ENCODE measurements around the gene GUCD1.
A peak's percentile ranks its signal among the peaks of the same experiment; 100 is the strongest.
"Not testable (repeated sequence)": the region's sequence is repeated elsewhere in the genome, so short reads cannot be mapped to it uniquely, and the experiment has no call there.

Gene GUCD1

GRCh38 chr22:24554313-24555164 is at the start of gene GUCD1:
Gene GUCD1 (minus strand): TSS chr22:24555138. CDS start chr22:24554991, 147 bp downstream.
- H4K20me1 ChIP-seq = peaks cover 88% of the 10 kb centered on the region
- H3K27ac ChIP-seq = peak within 1 kb of the TSS; percentile 98
- H3K9ac ChIP-seq = peak within 1 kb of the TSS; percentile 97
- no peaks in the 10 kb centered on the region for H3K27me3 ChIP-seq
- no peaks in the 10 kb centered on the region for H3K9me3 ChIP-seq
- peak within 1 kb of the TSS; percentile 90 for H3K4me3 ChIP-seq
- peaks cover 52% of the 10 kb centered on the region for H3K36me3 ChIP-seq
- peaks cover 70% of the 10 kb centered on the region for H3K4me1 ChIP-seq
- TF ChIP-seq Cebpa-rat (IDR thresholded peaks at IDR 0.05) = no peak
- H3K4me2 ChIP-seq = peak within 1 kb of the TSS; percentile 100

GRCh38 chr22:24603770-24604629 is 49.1 kb upstream of the GUCD1 start:
- not testable (repeated sequence) for H3K9me3 ChIP-seq, H3K27ac ChIP-seq, H4K20me1 ChIP-seq, H3K9ac ChIP-seq, H3K27me3 ChIP-seq, H3K4me3 ChIP-seq, H3K36me3 ChIP-seq
- Histone ChIP-seq H3K4me1 (peaks cover 47% of the 10 kb centered on the region), H3K4me2 (peak overlapping the region; percentile 60)

GRCh38 chr22:24602847-24603769 is 48.2 kb upstream of the GUCD1 start, which contains the start of gene GGT1:
Gene GGT1 (plus strand): TSS chr22:24603193. CDS start chr22:24611082, 7,889 bp downstream.
- not testable (repeated sequence) for H3K9me3 ChIP-seq, H4K20me1 ChIP-seq, H3K36me3 ChIP-seq, H3K9ac ChIP-seq, H3K27me3 ChIP-seq, H3K4me3 ChIP-seq
- peaks cover 56% of the 10 kb centered on the region for H3K4me1 ChIP-seq
- peak within 1 kb of the TSS; percentile 53; the same call in 1 of the 2 replicates for H3K27ac ChIP-seq
- H3K4me2 ChIP-seq = peak within 1 kb of the TSS; percentile 60

- Histone ChIP-seq H3K4me1 (peaks cover 52% of the 10 kb centered on the region), H3K27ac (peak overlapping the region; percentile 53; the same call in 1 of the 2 replicates)
- H3K36me3 ChIP-seq, H4K20me1 ChIP-seq, H3K9me3 ChIP-seq, H3K27me3 ChIP-seq, H3K4me3 ChIP-seq, H3K9ac ChIP-seq, H3K4me2 ChIP-seq: not testable (repeated sequence)
Measured at GRCh38 chr22:24602105-24602749, 47.3 kb upstream of the GUCD1 start.

GRCh38 chr22:24601217-24602104 is 46.5 kb upstream of the GUCD1 start:
- Histone ChIP-seq H4K20me1 (no peaks in the 10 kb centered on the region), H3K27me3 (no peaks in the 10 kb centered on the region), H3K4me3 (no peak overlapping the region), H3K4me2 (peak overlapping the region; percentile 63), H3K27ac (peak overlapping the region; percentile 53), H3K36me3 (no peaks in the 10 kb centered on the region), H3K4me1 (peaks cover 50% of the 10 kb centered on the region), H3K9ac (no peak overlapping the region), H3K9me3 (no peaks in the 10 kb centered on the region)
- no peak for TF ChIP-seq Cebpa-rat (IDR thresholded peaks at IDR 0.05)

- H4K20me1 ChIP-seq = not testable (repeated sequence)
- peaks cover 55% of the 10 kb centered on the region for H3K4me1 ChIP-seq
Measured at GRCh38 chr22:24599958-24600715, 45.2 kb upstream of the GUCD1 start.

GRCh38 chr22:24599514-24599913 is 44.6 kb upstream of the GUCD1 start:
- H3K27ac ChIP-seq = no peak overlapping the region
- H3K4me2 ChIP-seq = no peak overlapping the region
- no peak overlapping the region for H3K9ac ChIP-seq
- H4K20me1 ChIP-seq = no peaks in the 10 kb centered on the region; the same call in 1 of the 2 replicates
- H3K4me1 ChIP-seq = peaks cover 62% of the 10 kb centered on the region
- H3K4me3 ChIP-seq = no peak overlapping the region
- TF ChIP-seq Cebpa-rat (IDR thresholded peaks at IDR 0.05) = no peak
- H3K36me3 ChIP-seq = no peaks in the 10 kb centered on the region
- H3K9me3 ChIP-seq = no peaks in the 10 kb centered on the region
- no peaks in the 10 kb centered on the region for H3K27me3 ChIP-seq

More at GRCh38 chr22:24599958-24600715, 45.2 kb upstream of the GUCD1 start:
- not testable (repeated sequence) for H3K9me3 ChIP-seq, H3K36me3 ChIP-seq, H3K4me3 ChIP-seq, H3K27me3 ChIP-seq, H3K27ac ChIP-seq, H3K4me2 ChIP-seq, H3K9ac ChIP-seq

- not testable (repeated sequence) for H3K4me2 ChIP-seq, H3K27ac ChIP-seq, H3K9ac ChIP-seq, H3K9me3 ChIP-seq, H3K36me3 ChIP-seq, H3K4me3 ChIP-seq
- Histone ChIP-seq H4K20me1 (peaks cover 12% of the 10 kb centered on the region; the same call in 1 of the 2 replicates), H3K4me1 (peaks cover 65% of the 10 kb centered on the region), H3K27me3 (peaks cover 20% of the 10 kb centered on the region)
Measured at GRCh38 chr22:24597076-24597475, 42.1 kb upstream of the GUCD1 start.
